Islet precursor cell (in vitro differentiated cells): ENCODE measurements around the gene PIPOX.

Experiments
- DNase-seq: peaks from one replicate; pipeline ENCODE4 v3.0.0-alpha.2; 2018

Gene PIPOX, protein sequence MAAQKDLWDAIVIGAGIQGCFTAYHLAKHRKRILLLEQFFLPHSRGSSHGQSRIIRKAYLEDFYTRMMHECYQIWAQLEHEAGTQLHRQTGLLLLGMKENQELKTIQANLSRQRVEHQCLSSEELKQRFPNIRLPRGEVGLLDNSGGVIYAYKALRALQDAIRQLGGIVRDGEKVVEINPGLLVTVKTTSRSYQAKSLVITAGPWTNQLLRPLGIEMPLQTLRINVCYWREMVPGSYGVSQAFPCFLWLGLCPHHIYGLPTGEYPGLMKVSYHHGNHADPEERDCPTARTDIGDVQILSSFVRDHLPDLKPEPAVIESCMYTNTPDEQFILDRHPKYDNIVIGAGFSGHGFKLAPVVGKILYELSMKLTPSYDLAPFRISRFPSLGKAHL

DNA sequence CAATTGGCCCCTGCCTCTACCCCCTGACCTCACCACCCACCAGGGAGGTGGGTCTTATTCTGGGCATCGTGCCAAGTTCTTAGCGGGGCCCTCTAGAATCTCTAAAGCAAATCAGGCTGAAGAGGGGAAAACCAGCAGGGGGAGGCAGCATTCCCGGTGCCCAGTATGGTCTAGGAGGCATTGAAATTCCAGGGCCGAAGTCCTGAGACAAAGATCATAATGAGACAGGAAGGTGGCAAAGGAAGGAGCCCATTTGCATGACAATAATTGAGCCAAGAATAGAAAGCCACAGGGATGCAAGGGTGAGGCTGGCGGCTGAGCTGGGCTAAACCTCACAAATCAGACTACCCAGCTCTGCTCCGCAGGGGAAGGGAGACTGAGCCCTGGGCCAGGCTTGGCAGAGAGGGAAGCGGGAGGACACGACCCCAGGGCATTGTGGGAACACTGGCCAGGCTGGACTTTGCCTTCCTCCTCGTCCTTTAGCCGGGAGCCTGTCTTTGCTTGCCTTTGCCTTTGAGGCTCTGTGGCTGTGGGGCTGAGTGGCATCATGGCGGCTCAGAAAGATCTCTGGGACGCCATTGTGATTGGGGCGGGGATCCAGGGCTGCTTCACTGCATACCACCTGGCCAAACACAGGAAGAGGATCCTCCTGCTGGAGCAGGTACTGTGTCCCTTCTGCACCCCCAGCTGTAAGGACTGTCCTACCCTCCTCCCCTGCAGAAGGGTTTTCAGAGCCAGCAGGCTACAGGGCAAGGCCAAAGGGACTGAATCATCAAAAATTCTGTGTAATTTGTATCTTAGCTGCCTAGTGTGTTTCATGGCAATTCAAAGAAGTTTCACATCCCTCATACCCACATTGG is at the start of gene PIPOX:
TSS of gene PIPOX (plus strand) at position 463 of the 860 bp plus-strand sequence. CDS start at position 548, 85 bp downstream.
- peak; percentile 69 for DNase-seq

DNA sequence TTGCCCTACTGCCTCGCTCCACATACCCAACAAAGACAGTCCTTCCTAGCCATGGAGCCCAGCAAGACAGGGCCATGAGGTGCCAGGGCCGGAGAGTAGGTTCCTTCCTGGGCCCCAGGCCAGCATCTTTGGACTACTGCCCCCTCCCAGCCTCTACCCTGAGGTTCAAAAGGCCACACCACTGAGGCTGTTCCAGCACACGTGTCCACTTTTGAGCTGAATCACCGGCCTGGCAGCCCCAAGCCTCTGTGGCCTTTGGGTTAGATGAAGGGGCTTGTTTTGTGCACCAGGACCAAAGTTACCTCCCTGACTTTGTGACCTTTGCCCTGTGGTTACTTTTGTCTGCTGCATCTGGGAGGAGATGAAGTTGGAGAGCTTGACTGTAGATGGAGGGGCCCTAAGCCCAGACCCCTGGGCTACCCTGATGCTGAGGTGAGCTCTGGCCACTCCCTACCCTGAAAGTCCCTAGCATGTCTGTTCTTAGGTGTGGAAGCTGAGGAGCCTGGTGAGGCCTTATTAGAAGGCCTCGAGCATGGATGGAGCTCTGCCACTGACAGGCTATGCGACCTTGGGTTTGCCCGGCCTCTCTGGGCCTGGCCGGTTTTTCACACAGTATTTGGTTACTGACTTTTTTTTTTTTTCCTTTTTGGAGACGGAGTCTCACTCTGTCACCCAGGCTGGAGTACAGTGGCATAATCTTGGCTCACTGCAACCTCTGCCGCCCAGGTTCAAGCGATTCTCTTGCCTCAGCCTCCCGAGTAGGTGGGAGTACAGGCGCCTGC is 49.1 kb upstream of the PIPOX start:
- DNase-seq, result no peak

DNA sequence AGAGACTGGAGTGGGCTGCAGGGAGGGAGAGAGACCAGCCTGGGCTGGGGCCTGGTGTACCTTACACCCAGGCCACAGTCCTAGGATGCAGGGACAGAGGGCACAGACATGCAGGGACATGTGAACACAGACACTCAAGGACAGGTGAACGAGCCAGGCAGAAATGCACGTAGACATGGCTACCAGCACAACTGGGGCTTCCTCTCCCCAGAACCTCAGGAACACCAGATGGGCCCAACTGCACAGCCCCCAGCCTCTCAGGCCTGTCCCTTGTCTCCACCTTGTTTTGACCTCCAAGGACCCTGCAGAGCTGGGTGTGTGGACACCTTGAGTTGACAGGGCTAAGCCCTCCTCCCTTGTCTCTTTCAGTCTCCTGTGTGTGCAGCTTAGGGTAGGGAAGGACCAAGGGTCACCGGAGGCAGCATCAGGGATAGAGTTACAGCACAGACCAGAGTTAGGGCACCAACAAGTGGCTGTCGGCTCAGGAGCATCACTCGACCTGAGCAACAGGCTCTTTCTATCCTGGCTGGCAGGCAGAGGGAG is 46.3 kb upstream of the PIPOX start:
- DNase-seq, result no peak

DNA sequence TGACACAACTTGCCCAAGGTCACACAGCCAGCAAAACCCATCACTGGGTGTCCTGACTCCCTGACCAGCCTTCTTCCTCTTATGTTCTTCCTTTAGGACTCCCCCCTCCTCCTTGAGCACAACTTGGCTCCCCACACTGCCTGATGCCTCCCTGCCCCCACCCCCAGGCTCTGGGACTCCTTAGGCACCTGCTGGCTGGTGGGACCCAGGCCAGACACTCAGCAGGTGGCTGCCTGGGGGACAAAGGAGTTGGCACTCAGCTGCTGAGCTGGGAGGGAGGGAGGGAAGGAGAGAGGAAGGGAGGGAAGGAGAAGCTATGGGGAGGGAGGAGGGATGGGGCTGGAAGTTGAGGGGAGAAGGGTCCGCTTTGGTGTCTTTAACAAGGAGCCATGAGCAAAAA is 45.1 kb upstream of the PIPOX start:
- no peak for DNase-seq

DNA sequence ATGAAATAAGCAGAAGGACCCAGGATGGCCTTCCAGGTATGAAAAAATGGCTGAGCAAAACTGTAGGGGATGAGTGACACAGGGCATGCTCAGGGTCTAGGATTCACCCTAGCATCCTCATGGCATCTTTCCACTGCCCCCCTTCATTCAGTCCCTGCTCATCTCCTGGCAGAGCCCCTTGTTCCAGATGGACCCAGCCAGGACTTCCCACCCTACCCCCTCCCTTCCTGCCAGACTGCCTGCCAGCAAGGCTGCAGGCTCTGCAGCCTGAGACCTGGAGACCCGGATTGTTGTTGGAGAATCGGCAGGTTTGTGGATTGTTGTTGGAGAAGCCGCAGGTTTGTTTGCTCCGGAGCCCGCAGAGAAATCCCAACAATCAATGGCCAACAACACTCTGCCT is 43.7 kb upstream of the PIPOX start:
- no peak for DNase-seq

DNA sequence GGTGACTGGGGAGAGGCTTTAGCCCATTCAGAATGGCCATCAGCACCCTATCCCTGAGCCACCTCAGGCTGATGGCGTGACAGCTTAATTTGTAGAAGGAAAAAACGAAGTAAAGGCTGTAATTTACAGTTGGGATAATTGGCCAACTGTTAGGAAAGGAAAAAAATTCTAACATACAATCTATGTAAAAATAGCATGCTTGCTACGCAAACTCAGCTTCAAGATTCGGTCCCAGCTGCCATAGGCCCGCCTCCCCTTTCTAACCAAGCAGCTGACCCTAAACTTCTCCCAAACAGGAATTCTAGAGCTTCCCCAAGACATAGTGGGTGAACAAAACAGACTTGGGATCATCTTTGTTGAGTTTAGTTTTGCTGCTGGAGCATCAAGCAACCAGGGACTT is 42.0 kb upstream of the PIPOX start:
- DNase-seq, result no peak

DNA sequence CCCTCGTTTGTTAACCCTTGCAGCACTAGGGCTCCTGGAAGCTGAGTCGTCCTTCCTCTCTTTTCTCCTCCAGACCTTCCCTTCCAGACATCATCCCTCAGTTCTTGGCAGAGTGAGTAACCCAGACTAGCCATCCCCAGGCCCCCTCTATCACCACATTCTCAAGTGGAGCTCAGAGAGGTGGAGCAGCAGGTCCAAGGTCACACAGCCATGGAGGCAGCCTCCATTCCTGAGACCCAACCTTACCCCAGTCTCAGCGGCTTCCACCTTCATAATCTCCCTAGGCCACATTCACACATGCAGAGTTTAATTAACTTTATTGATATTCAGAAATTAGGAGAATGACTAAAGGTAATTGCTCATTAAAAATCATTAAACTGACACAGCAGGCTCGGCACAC is 40.1 kb upstream of the PIPOX start:
- no peak for DNase-seq

DNA sequence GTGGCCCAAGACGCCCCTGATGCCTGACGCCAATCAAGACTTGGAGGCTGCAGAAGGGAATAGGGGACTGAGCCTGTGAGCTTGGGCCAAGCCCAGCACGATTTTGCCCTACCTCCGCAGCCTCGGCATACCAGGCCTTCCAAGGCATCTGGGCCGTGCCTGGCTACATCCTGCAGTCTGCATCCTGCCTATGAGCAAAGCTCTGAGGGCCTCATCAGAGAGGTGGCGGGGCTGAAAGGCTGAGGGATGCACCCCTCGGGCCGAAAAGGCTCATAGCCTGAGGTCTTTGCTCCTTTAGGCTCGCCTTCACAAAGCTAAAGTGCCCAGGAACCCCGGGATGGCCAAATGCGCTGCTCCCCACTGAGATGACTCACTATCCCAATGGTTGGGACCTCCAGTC is 39.7 kb upstream of the PIPOX start:
- no peak for DNase-seq

DNA sequence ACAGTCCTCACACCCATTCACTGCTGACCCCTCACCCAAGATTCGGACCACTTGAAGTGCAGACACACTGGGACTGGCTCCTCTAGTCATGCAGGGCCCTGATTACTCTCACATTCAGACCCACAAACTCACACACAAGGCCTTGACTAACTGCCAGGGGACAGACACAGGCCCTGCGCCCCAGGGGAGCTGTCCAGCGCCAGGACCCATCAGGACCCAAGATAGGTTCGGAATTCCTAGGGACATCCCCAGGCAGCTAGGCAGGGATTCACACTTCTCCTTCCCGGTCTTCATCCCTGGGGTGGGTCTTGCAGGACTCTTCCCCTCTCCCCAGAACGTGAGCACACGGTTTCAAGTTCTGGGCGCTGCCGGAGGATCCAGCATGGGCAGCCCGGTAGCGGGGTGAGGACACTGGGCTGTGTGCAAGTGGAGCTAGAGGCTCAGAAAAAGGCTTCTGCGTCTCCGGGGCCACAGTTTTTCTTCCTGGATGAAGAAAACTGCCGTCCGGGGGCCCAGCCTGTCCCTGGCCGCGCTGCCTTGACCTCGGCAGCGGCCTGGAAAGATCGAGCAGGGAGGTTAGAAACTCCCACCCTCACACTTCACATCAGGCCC is 38.8 kb upstream of the PIPOX start:
- peak; percentile 84 for DNase-seq

DNA sequence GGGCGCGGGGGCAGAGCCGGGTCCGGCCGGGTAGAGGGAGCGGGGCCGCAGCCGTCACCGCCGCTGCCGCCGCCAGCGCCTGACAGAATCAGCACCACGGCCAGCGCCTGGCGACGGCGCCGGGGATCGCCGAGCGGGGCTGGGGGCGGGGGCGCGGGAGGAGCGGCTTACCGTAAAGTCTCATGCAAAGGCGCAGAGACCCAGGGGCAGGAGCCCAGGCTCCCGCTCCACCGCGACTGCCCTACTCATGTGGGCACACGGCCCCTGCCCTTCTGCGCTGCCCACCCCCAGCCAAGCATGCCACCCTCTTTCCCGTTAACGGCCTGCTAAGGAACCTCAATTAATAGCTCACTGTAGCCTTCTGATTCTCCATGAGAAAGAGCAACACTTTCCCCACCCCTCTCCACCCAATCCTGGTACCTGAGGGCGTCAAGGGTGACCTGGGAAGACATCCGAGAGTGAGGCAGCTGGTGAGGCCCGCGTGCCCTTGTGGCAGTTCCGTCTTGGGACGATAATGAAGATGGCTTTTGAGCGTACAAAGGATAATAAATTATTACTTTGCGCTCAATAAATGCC is 36.9 kb upstream of the PIPOX start, which contains the start of gene SEZ6:
TSS of gene SEZ6 (minus strand) at position 98 of the 576 bp plus-strand sequence. CDS start 164 bp downstream, outside the sequence.
- DNase-seq, result peak; percentile 93

DNA sequence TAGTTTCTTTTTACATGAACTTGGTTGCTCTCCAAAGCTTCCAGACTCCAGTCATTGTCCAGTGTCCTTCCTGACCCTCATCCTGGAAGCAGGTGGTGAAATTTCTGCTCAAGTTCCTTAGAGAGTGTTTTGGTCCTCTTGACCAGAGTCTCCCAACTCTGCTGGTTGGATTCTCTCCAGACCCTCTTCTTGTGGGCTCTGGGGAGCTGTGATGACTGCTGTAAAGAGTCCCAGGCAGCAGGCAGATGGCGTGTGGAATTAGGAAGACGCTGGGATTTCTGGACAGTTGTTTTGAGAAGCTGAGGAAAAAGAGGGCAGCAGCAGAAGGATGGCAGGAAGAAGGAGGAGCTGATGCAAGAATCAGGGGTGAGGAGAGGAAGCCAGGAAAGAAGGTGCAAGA is 35.5 kb upstream of the PIPOX start:
- DNase-seq, result no peak

DNA sequence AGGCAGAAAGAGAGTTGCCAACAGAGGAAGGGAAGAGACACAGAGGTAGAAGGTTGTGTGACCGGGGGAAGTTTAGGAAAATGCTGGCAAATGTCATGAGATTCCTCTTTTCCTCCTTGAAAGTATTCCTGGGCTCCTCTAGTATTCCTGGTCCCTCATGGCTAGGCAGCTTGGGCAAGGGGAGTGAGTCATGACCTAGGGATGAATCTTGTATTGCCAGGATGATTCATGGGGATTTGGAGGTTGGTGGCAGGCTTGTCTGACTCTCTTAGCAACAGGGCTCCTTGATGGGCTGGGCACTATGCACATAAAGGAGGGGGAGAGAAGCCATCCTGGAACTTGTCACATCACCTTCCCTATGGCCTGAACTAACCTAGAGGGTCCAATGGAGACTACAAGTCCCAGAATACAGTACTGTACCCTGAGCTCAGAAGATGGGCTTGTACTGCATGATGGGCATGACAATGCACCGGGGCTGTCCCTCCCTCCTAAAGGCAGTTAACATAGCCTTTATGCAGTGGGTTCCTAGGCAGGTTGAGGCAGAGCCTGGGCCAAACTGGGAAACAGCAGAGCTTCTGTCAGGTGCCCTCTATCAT is 35.0 kb upstream of the PIPOX start:
- DNase-seq, result peak; percentile 79

DNA sequence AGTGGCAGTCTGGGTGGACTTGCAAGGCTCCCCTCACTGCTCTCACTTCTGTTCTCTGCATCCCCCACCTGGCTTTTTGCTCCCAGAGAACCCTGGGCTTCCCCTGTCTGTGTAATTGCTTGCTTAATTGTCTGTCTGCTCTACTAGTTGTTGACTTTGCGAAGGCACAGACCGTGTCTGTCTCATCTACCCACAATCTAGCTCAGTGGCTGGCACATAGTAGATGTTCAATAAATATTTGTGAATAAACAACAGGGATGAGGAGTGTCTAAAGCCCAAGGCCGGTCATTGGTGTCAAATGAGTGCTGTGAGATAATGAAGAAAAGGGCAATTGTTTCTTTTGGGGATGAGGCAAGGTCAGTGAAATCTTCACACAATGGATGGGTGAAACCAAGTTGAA is 34.4 kb upstream of the PIPOX start:
- no peak for DNase-seq

DNA sequence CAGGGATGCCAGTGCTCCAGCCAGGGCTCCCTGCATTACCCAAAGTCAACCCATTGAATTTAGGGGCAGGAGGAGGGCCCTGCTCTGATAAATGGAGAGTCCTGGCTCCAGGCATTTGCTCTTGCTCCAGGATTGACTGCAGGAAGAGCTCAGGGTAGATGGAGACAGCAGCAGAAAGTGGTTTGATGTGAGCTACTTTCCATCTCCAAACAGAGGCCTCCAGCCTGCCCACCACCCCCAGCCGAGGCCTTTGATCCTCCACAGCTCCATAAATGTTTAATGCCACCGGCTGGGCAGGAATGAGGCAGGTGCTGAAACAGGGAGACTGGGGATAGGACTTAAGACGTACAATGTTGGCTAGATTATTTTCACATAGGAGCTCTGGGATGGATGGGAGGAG is 32.8 kb upstream of the PIPOX start:
- DNase-seq, result no peak

DNA sequence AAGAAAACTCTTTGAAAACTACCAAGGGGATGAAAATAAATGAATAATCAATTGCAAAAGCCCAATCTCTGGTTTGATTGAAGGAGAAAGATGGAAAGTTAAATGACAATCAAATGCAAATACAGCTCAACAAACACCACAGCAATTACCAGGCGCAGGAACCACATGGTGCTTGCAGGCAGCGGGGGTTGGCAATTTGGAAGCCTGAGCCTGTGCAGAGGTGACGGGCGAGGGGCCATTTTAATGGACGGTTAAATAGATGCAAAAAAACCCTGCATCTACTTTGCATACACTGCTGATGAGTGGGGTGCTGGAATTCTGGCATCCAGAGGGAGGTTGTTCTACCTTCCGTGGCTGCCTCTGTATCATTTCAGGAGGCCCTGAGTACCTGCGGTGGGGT is 32.4 kb upstream of the PIPOX start:
- DNase-seq, result no peak

DNA sequence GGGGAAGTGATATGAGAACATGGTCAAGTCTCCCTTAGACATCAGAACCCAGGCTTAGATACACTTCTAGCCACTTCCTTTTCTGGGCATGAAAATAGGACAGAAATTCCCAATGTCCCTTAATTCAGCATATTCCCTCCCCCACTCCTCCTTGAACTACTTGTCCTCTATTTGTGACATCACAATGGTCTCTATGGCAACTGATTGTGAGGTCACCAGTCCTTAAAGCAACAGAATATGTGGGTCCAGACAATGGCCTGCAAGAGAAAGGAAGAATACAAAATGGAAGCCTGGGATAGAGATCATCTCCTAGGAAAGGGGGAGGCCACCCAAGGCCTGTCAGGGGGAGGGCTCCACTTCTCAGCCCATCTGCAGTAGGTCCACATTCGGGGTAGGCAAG is 30.4 kb upstream of the PIPOX start:
- DNase-seq, result no peak

DNA sequence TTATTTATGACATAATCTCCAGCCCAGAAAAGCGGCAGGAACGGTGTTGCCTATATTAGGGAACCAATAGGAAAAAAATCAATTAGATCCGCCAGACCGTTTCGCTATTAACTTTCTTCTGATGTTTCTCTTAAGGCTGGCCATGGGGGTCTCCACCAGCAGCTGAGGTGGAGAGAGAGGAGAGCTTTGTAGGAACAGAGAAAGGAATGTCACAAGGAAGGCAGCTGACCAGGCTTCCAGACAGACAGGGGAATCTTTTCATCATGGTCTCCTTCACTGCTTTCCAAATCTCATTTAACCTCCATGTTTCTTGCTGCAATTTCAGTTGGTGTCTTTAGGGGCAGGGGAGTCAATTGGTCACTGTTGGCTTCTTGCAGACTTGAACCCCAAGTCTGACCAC is 28.2 kb upstream of the PIPOX start:
- no peak for DNase-seq

DNA sequence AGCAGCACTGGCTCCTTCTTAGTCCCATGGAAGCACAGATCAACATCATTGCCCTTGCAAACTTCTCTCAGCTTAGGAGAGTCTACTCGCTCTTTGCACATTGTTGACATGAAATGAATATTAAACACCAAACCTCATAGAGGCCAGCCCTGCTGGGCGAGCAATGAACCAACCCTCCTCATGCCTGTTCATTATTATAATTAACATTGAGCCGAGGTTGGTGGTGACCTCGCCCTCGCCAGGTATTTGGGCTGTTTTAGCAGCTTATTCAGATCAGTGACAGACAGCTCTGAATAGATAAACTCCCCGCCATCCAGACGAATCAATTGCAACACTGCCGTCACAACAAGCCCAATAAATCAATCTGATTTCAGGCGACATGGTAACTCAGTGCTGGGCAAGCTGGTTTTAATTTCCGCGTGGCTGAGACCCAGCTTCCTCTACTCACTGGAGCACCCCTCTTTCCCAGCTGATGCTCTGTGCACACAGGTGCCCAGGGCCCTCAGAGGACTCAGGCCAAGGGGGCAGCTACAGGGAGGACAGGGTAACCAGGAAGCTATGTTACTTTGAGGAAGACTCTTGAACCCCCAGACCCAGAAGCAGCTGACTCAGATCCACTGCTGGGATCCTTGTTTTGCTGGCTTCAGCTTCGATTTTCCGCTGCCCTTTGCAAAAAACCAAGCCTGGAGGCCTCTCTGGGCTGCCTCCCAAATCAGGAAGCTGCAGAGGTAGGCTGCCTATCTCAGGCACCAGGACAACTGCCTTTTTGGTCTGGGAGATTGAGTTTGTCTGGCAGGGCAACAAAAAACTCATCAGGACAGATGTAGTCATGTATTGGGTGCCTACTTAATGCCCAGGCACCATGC is 26.4 kb upstream of the PIPOX start:
- no peak for DNase-seq

DNA sequence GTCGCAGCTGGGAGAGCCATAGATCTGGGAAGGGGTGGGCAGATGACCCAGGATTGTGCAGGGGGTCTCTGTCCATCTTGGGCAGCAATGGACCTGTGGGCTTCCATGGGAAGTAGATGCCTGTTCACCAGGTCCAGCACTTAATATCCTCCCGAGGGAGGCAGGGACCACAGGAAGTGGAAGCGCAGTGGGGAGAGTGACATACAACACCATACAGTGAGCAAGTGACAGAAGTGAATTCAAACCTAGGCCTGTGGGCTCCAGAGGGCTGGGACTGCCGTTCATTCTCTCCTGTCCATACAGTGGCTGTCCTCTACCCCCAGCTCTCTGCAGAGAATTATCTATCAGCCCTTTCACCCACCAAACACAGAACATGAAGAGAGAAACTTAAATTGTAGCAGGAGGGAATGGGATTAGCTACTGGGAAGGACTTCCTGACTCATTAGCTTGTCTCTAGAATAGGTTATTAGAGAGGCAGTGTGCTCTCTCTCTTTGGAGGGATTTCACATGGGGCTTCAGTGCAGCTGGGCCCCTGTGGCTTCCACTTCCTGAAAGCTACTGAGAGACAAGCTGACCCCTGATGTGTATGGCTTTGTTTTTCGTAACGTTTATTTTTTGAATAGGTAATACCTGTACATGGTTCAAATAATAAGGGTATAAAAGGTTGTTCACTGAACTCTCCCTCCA is 24.0 kb upstream of the PIPOX start:
- no peak for DNase-seq
